HG03558 (cell line): ENCODE results near the gene CSH1.
"Not testable (repeated sequence)": the region's sequence is repeated elsewhere in the genome, so short reads cannot be mapped to it uniquely, and the experiment has no call there.

ENCODE experiments used
- ATAC-seq: cut with Tn5 transposase; IDR thresholded peaks from one replicate; pipeline ENCODE4 v1.9.1; 2021; ENCODE audit warnings: moderate number of reproducible peaks; ENCODE audit not compliant: unreplicated experiment; ENCODE audit errors: extremely low read depth

CSH1 gene

GRCh38 chr17:63896524-63897354, at the start of gene CSH1:
Gene CSH1, minus strand, starts transcription at chr17:63896574. Its CDS starts 63 bp downstream, at chr17:63896511.
- not testable (repeated sequence) for ATAC-seq

- no peak for ATAC-seq
Observed at GRCh38 chr17:63945784-63946439, 49.5 kb upstream of the CSH1 start.

GRCh38 chr17:63944736-63945499, 48.5 kb upstream of the CSH1 start:
- ATAC-seq, result no peak

- ATAC-seq, result no peak
Observed at GRCh38 chr17:63943745-63944144, 47.4 kb upstream of the CSH1 start.

GRCh38 chr17:63942309-63942985, 46.1 kb upstream of the CSH1 start:
- ATAC-seq, result no peak

GRCh38 chr17:63941751-63942150, 45.4 kb upstream of the CSH1 start:
- no peak for ATAC-seq

GRCh38 chr17:63941162-63941561, 44.8 kb upstream of the CSH1 start:
- no peak for ATAC-seq

- no peak for ATAC-seq
Observed at GRCh38 chr17:63940584-63940983, 44.2 kb upstream of the CSH1 start.

GRCh38 chr17:63939884-63940283, 43.5 kb upstream of the CSH1 start:
- no peak for ATAC-seq

- ATAC-seq, result no peak
Observed at GRCh38 chr17:63939401-63939800, 43.0 kb upstream of the CSH1 start.

GRCh38 chr17:63937920-63938319, 41.5 kb upstream of the CSH1 start:
- ATAC-seq, result no peak

- no peak for ATAC-seq
Observed at GRCh38 chr17:63937319-63937718, 40.9 kb upstream of the CSH1 start.

GRCh38 chr17:63934183-63935112, 38.1 kb upstream of the CSH1 start:
- ATAC-seq, result no peak

- no peak for ATAC-seq
Observed at GRCh38 chr17:63933598-63933997, 37.2 kb upstream of the CSH1 start.

- ATAC-seq, result no peak
Observed at GRCh38 chr17:63932721-63933120, 36.3 kb upstream of the CSH1 start.

- peak; percentile 49 for ATAC-seq
Observed at GRCh38 chr17:63931981-63932561, 35.7 kb upstream of the CSH1 start, which contains the start of gene CD79B. Gene CD79B, minus strand, starts transcription at chr17:63932331. Its CDS starts 70 bp downstream, at chr17:63932261.

GRCh38 chr17:63930951-63931575, 34.7 kb upstream of the CSH1 start:
- no peak for ATAC-seq
